Peyer's patch (tissue), 4 donors: ENCODE results near the gene RBM20.

ENCODE experiments used
- POLR2A ChIP-seq, 2 donors: fragments of 450-650 bp; IDR thresholded peaks; one replicate each; pipeline ENCODE4 v1.5.1; 2017; ENCODE audit warnings: antibody characterized with exemption in 2 of 2, mild to moderate bottlenecking in 2 of 2, moderate library complexity in 2 of 2
- TF ChIP-seq, protein P1 (sequence below), 6 experiments: fragments of 450-650 bp in 4 of 6; fragments of 200-600 bp in 2 of 6; sonication (generic) in 1 of 6; IDR thresholded peaks; one replicate each; pipeline ENCODE4 v1.5.1; 2017 to 2019; ENCODE audit warnings: antibody characterized with exemption in 6 of 6, mild to moderate bottlenecking in 3 of 6, moderate library complexity in 1 of 6

DNA sequence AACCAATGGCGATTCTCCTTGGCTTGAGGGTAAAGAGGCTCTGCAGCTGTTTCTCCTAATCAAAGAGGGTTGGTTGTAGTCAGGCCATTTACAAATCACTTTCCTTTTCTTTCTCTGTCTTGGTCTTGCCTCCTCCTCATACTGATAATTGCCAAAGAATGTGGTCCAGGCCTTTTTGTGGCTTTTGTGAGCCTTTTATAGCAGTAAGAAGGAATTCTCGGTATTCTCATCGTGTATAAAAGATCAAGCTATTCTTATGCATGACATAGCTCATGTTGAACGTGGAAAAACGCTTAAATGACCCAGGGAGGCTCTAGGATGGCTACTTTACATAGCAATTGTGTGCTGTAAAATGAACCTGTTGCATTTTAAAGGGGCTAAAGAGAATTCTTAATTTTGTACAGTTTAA is 62.6 kb downstream of the RBM20 start:
- TF ChIP-seq, protein P1, sequence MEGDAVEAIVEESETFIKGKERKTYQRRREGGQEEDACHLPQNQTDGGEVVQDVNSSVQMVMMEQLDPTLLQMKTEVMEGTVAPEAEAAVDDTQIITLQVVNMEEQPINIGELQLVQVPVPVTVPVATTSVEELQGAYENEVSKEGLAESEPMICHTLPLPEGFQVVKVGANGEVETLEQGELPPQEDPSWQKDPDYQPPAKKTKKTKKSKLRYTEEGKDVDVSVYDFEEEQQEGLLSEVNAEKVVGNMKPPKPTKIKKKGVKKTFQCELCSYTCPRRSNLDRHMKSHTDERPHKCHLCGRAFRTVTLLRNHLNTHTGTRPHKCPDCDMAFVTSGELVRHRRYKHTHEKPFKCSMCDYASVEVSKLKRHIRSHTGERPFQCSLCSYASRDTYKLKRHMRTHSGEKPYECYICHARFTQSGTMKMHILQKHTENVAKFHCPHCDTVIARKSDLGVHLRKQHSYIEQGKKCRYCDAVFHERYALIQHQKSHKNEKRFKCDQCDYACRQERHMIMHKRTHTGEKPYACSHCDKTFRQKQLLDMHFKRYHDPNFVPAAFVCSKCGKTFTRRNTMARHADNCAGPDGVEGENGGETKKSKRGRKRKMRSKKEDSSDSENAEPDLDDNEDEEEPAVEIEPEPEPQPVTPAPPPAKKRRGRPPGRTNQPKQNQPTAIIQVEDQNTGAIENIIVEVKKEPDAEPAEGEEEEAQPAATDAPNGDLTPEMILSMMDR (IDR thresholded peaks at IDR 0.05): no peak
- TF ChIP-seq POLR2A (IDR thresholded peaks at IDR 0.05): no peak
